HepG2 (cell line): ENCODE data around the gene TTC22. TPM values are rescaled to one million over a fixed set of nuclear protein-coding genes. Genes with fewer than 3 reads are reported as not detected.

Experiments
- CHD2 ChIP-seq: IDR thresholded peaks from 2 replicates; pipeline ENCODE4 v1.6.1; 2011; ENCODE audit warnings: low read depth, low read length, improper control_type of control experiment
- NCOA2 ChIP-seq: sonication (generic); formaldehyde crosslinking; IDR thresholded peaks from 2 replicates; pipeline ENCODE4 v1.8.0; 2022; ENCODE audit warnings: inconsistent platforms
- SAFB2 ChIP-seq: sonication (generic); formaldehyde crosslinking; IDR thresholded peaks from 2 replicates; pipeline ENCODE4 v1.5.1; 2020; ENCODE audit warnings: missing genetic modification reagents, low read depth, mild to moderate bottlenecking, borderline replicate concordance
- SMAD9 ChIP-seq: sonication (generic); formaldehyde crosslinking; IDR thresholded peaks from 2 replicates; pipeline ENCODE4 v1.5.1; 2020; ENCODE audit warnings: mild to moderate bottlenecking, missing genetic modification reagents
- SNAPC2 ChIP-seq: sonication (generic); formaldehyde crosslinking; IDR thresholded peaks from 2 replicates; pipeline ENCODE4 v1.8.1; 2022; ENCODE audit warnings: mild to moderate bottlenecking, missing genetic modification reagents
- ZBTB7B ChIP-seq: sonication (generic); formaldehyde crosslinking; IDR thresholded peaks from 2 replicates; pipeline ENCODE4 v1.4.0; 2020; ENCODE audit warnings: missing genetic modification reagents
- ZMYM4 ChIP-seq: sonication (generic); formaldehyde crosslinking; IDR thresholded peaks from 2 replicates; pipeline ENCODE4 v1.8.1; 2023; ENCODE audit warnings: mild to moderate bottlenecking, missing genetic modification reagents
- ZNF10 ChIP-seq: sonication (generic); formaldehyde crosslinking; IDR thresholded peaks from 2 replicates; pipeline ENCODE4 v1.4.0; 2020; ENCODE audit warnings: mild to moderate bottlenecking, low read depth, missing genetic modification reagents, borderline replicate concordance
- ZNF263 ChIP-seq: sonication (generic); formaldehyde crosslinking; IDR thresholded peaks from 2 replicates; pipeline ENCODE4 v1.4.0; 2020; ENCODE audit warnings: missing genetic modification reagents
- ZNF331 ChIP-seq: sonication (generic); formaldehyde crosslinking; IDR thresholded peaks from 2 replicates; pipeline ENCODE4 v1.4.0; 2020; ENCODE audit warnings: missing genetic modification reagents
- ZNF382 ChIP-seq: sonication (generic); formaldehyde crosslinking; IDR thresholded peaks from 2 replicates; pipeline ENCODE4 v1.5.0; 2020; ENCODE audit warnings: missing genetic modification reagents, mild to moderate bottlenecking, borderline replicate concordance
- ZNF75D ChIP-seq: sonication (generic); formaldehyde crosslinking; IDR thresholded peaks from 2 replicates; pipeline ENCODE4 v1.8.1; 2023; ENCODE audit warnings: missing genetic modification reagents, mild to moderate bottlenecking, borderline replicate concordance
- polyA plus RNA-seq, 8 experiments: library from polyadenylated mRNA; depleted of rRNA in 3 of 8; stranded (reverse) in 7 of 8; unstranded in 1 of 8; fragments of >200 nt; fragmentation: Illumina TruSeq in 4 of 8; extraction: Trizol in 4 of 8; gene quantifications; 2 replicates each; pipeline versions ENCODE4 v1.2.1 to v1.2.3, GENCODE V29; 2011 to 2016; ENCODE audit warnings: low read depth in 4 of 8, missing spikeins in 1 of 8, mixed read lengths in 1 of 8; ENCODE audit not compliant: insufficient read depth in 1 of 8
- total RNA-seq, 5 experiments: library from RNA; depleted of rRNA; stranded (reverse); fragments of >200 nt; fragmentation: Illumina TruSeq; extraction: Trizol; gene quantifications; 2 replicates each; pipeline ENCODE4 v1.2.3, GENCODE V29; 2016; ENCODE audit warnings: low read depth in 1 of 5
- TF ChIP-seq, protein P1 (sequence below): sonication (generic); formaldehyde crosslinking; IDR thresholded peaks from 2 replicates; pipeline ENCODE4 v1.5.1; 2020; ENCODE audit warnings: mild to moderate bottlenecking, missing genetic modification reagents, borderline replicate concordance
- TF ChIP-seq, protein P2 (sequence below): IDR thresholded peaks from 2 replicates; pipeline ENCODE4 v1.6.1; 2016
- TF ChIP-seq, protein P3 (sequence below): sonication (generic); formaldehyde crosslinking; IDR thresholded peaks from 2 replicates; pipeline ENCODE4 v1.5.0; 2020; ENCODE audit warnings: mild to moderate bottlenecking, missing genetic modification reagents
- TF ChIP-seq, protein P4 (sequence below): sonication (generic); formaldehyde crosslinking; IDR thresholded peaks from 2 replicates; pipeline ENCODE4 v1.5.0; 2020; ENCODE audit warnings: missing genetic modification reagents
- TF ChIP-seq, protein P5 (sequence below): sonication (generic); formaldehyde crosslinking; IDR thresholded peaks from 2 replicates; pipeline ENCODE4 v1.5.0; 2020; ENCODE audit warnings: mild to moderate bottlenecking, missing genetic modification reagents

The TTC22 gene
- total and polyA plus RNA-seq, 2 of the 13 experiments (the other 11 are each of a cell fraction or from before 2014, with no cell fraction given) = not detected

DNA sequence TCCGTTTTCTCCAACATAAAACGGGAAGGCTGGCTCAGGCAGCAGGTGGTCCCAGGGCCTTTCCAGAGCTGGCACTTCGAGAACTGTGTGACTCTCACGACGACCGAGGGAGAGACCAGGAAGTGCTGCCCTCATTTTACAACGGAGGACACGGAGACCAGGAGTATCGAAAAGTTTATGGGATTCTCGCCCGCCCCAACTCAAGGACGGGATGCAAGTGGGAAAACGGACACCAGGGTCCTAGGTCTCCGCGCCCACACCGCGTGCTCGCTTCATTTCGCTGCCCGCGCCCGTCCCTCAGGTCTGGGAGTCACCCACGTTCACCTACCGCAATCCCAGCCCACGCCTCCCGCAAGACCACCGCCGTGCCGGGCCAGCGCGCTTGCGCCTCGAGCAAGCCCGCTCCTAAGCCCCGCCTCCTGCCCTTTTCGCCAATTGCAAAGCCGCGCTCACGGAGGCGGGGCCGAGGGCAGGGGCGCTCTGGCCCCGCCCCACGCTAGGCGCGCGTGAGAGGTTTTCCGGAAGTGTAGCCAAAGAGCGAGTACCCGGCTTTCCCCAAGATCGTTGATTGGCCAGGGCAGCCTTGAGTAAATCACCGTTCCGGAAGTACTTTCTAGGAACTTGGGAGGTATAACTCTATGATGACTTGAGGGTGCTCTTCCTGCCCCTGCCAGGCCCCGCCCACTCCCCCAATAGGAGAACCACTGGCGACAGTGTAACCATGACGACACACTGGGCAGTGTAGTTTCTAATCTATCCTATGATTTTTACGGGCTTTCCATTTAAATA is 36.8 kb downstream of the TTC22 start, which contains the start of gene PARS2 (continued):
- TF ChIP-seq, protein P1, sequence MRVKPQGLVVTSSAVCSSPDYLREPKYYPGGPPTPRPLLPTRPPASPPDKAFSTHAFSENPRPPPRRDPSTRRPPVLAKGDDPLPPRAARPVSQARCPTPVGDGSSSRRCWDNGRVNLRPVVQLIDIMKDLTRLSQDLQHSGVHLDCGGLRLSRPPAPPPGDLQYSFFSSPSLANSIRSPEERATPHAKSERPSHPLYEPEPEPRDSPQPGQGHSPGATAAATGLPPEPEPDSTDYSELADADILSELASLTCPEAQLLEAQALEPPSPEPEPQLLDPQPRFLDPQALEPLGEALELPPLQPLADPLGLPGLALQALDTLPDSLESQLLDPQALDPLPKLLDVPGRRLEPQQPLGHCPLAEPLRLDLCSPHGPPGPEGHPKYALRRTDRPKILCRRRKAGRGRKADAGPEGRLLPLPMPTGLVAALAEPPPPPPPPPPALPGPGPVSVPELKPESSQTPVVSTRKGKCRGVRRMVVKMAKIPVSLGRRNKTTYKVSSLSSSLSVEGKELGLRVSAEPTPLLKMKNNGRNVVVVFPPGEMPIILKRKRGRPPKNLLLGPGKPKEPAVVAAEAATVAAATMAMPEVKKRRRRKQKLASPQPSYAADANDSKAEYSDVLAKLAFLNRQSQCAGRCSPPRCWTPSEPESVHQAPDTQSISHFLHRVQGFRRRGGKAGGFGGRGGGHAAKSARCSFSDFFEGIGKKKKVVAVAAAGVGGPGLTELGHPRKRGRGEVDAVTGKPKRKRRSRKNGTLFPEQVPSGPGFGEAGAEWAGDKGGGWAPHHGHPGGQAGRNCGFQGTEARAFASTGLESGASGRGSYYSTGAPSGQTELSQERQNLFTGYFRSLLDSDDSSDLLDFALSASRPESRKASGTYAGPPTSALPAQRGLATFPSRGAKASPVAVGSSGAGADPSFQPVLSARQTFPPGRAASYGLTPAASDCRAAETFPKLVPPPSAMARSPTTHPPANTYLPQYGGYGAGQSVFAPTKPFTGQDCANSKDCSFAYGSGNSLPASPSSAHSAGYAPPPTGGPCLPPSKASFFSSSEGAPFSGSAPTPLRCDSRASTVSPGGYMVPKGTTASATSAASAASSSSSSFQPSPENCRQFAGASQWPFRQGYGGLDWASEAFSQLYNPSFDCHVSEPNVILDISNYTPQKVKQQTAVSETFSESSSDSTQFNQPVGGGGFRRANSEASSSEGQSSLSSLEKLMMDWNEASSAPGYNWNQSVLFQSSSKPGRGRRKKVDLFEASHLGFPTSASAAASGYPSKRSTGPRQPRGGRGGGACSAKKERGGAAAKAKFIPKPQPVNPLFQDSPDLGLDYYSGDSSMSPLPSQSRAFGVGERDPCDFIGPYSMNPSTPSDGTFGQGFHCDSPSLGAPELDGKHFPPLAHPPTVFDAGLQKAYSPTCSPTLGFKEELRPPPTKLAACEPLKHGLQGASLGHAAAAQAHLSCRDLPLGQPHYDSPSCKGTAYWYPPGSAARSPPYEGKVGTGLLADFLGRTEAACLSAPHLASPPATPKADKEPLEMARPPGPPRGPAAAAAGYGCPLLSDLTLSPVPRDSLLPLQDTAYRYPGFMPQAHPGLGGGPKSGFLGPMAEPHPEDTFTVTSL = no peak
- TF ChIP-seq, protein P2, sequence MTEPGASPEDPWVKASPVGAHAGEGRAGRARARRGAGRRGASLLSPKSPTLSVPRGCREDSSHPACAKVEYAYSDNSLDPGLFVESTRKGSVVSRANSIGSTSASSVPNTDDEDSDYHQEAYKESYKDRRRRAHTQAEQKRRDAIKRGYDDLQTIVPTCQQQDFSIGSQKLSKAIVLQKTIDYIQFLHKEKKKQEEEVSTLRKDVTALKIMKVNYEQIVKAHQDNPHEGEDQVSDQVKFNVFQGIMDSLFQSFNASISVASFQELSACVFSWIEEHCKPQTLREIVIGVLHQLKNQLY (CRISPR knock-in tag) = no peak
- TF ChIP-seq, protein P3, sequence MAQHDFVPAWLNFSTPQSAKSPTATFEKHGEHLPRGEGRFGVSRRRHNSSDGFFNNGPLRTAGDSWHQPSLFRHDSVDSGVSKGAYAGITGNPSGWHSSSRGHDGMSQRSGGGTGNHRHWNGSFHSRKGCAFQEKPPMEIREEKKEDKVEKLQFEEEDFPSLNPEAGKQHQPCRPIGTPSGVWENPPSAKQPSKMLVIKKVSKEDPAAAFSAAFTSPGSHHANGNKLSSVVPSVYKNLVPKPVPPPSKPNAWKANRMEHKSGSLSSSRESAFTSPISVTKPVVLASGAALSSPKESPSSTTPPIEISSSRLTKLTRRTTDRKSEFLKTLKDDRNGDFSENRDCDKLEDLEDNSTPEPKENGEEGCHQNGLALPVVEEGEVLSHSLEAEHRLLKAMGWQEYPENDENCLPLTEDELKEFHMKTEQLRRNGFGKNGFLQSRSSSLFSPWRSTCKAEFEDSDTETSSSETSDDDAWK (CRISPR knock-in tag) = no peak
- TF ChIP-seq SNAPC2 (0 out of 2 replicates have a peak, but pooled peaks have one; percentile 21), ZNF331 (CRISPR knock-in tag) (no peak), SMAD9 (no peak), ZBTB7B (CRISPR knock-in tag) (no peak; the same call in 1 of the 2 replicates), ZNF263 (CRISPR knock-in tag) (no peak), NCOA2 (CRISPR knock-in tag) (no peak), ZNF10 (CRISPR knock-in tag) (no peak), ZMYM4 (CRISPR knock-in tag) (peak; percentile 45; the same call in 1 of the 2 replicates), SAFB2 (CRISPR knock-in tag) (no peak), ZNF382 (CRISPR knock-in tag) (no peak), CHD2 (no peak), ZNF75D (CRISPR knock-in tag) (no peak)
- TF ChIP-seq, protein P4, sequence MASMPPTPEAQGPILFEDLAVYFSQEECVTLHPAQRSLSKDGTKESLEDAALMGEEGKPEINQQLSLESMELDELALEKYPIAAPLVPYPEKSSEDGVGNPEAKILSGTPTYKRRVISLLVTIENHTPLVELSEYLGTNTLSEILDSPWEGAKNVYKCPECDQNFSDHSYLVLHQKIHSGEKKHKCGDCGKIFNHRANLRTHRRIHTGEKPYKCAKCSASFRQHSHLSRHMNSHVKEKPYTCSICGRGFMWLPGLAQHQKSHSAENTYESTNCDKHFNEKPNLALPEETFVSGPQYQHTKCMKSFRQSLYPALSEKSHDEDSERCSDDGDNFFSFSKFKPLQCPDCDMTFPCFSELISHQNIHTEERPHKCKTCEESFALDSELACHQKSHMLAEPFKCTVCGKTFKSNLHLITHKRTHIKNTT = no peak
- TF ChIP-seq, protein P5, sequence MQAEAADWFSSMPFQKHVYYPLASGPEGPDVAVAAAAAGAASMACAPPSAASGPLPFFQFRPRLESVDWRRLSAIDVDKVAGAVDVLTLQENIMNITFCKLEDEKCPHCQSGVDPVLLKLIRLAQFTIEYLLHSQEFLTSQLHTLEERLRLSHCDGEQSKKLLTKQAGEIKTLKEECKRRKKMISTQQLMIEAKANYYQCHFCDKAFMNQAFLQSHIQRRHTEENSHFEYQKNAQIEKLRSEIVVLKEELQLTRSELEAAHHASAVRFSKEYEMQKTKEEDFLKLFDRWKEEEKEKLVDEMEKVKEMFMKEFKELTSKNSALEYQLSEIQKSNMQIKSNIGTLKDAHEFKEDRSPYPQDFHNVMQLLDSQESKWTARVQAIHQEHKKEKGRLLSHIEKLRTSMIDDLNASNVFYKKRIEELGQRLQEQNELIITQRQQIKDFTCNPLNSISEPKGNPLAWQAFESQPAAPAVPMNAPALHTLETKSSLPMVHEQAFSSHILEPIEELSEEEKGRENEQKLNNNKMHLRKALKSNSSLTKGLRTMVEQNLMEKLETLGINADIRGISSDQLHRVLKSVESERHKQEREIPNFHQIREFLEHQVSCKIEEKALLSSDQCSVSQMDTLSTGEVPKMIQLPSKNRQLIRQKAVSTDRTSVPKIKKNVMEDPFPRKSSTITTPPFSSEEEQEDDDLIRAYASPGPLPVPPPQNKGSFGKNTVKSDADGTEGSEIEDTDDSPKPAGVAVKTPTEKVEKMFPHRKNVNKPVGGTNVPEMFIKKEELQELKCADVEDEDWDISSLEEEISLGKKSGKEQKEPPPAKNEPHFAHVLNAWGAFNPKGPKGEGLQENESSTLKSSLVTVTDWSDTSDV (CRISPR knock-in tag) = 0 out of 2 replicates have a peak, but pooled peaks have one; percentile 49
